Measurements from ENCODE around the gene ASCC3.

DNA sequence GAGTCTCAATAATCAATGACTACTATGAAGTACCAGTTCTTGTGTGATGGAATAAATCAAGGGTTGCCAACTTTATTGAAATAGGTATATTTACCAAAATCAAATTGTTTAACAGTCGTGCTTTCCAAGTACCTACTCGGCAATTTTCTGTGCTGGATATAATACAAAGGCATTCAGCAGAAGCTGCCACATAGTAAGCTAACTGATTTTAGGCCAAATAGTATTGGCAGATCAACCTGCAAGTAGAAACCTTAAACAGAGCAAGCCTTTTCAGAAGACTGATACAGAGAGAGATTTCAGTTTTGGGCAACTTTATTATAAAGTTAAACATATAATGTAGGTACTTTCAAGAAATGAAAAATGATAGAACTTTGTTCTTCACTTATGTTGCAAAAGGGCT lies 174.6 kb downstream of the ASCC3 start:
- TF ChIP-seq CTCF (conservative IDR thresholded peaks at IDR 0.05; ENCODE audit: low read length): no peak
- TF ChIP-seq EZH2phosphoT487 (IDR thresholded peaks at IDR 0.05; ENCODE audit: borderline replicate concordance, low read depth, low read length): no peak

Measured in OCI-LY7 (cell line).